Body of pancreas (tissue), 4 donors: ENCODE results near the gene CRACDL.

ENCODE experiments used
- CTCF ChIP-seq, 7 experiments: fragments of 450-650 bp in 4 of 7; fragments of 200-600 bp in 3 of 7; sonication (generic) in 3 of 7; IDR thresholded peaks; one replicate each; pipeline ENCODE4 v1.5.1; 2016 to 2019; ENCODE audit warnings: antibody characterized with exemption in 7 of 7
- POLR2A ChIP-seq, 3 donors: fragments of 450-650 bp; IDR thresholded peaks; one replicate each; pipeline ENCODE4 v1.6.1; 2016; ENCODE audit warnings: antibody characterized with exemption in 3 of 3, mild to moderate bottlenecking in 2 of 3

- TF ChIP-seq POLR2A (IDR thresholded peaks at IDR 0.05) (no peak), CTCF (IDR thresholded peaks at IDR 0.05) (no peak)
These were observed 8.8 kb upstream of the CRACDL start for GRCh38 chr2:98944775-98945174.
